HG02840 (cell line): Measurements from ENCODE around the gene IL3.

ENCODE experiments used
- ATAC-seq: cut with Tn5 transposase; IDR thresholded peaks from one replicate; pipeline ENCODE4 v1.9.1; 2021; ENCODE audit warnings: mild to moderate bottlenecking, moderate library complexity, moderate number of reproducible peaks; ENCODE audit not compliant: unreplicated experiment, low FRiP score

The IL3 gene

GRCh38 chr5:132070460-132071337 is 10.2 kb downstream of the IL3 start:
- ATAC-seq = no peak

- ATAC-seq = no peak
Measured at GRCh38 chr5:132071338-132071707, 10.9 kb downstream of the IL3 start.

- ATAC-seq = no peak
Measured at GRCh38 chr5:132072070-132072469, 11.6 kb downstream of the IL3 start.

DNA sequence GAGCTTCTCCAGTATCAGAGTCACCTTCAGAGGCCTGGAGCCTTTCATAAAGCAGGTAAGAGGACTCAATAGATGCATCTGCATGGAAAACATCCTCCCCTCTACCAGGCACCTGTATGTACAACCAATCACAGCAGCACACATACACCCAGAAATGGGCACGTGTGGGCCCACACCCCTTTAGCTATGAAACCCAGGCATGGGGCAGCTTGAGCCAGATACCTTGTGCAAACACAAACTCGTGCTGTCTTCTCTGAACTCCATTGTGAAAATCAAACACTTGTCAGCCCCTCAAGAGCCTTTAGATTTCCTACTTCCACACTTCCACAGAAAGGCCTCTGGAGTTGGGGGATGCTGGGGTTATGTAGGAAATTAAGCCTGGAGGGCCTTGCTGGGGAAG is 12.1 kb downstream of the IL3 start:
- no peak for ATAC-seq

- ATAC-seq = no peak
Measured at GRCh38 chr5:132073231-132074013, 13.0 kb downstream of the IL3 start, which contains the start of gene CSF2. CSF2 (plus strand) TSS chr5:132073789; CDS start chr5:132073824, 35 bp downstream.

GRCh38 chr5:132074091-132074771 is 13.8 kb downstream of the IL3 start:
- ATAC-seq = no peak

GRCh38 chr5:132074772-132075718 is 14.6 kb downstream of the IL3 start:
- no peak for ATAC-seq

GRCh38 chr5:132075719-132076077 is 15.2 kb downstream of the IL3 start:
- ATAC-seq = no peak

DNA sequence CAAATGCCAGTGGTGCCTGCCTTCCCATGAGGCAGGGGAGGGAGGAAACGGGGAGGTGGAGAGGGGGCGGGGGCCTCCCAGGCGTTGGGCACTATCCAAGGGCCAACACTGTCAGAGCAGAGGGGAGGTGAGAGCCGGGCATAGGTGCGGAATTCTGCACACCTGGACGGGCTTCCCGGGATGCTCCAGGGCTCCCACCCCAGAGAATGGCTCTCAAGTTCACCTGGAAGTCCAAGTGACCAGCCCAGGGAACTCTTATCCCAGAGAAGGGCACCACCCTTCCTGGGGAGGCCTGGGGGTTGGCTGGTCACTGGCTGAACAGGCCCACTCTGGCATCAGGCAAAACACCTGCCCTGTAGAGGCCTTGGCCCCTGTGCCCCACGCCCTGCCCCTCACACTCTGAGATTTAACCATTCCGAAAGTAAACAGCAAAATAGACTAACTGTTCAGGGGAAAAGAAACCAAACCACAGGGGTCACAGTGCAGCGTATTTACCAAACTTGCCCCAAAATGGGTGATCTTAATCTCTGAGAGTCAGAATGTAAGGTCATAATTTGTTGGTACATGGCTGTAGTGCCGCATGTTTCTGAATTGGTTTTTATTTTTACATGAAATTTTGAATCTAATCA is 15.9 kb downstream of the IL3 start:
- ATAC-seq = no peak

- no peak for ATAC-seq
Measured at GRCh38 chr5:132076983-132077382, 16.5 kb downstream of the IL3 start.

GRCh38 chr5:132079081-132079480 is 18.6 kb downstream of the IL3 start:
- ATAC-seq = no peak

- ATAC-seq = no peak
Measured at GRCh38 chr5:132079619-132080018, 19.2 kb downstream of the IL3 start.

GRCh38 chr5:132080595-132080994 is 20.1 kb downstream of the IL3 start:
- no peak for ATAC-seq

DNA sequence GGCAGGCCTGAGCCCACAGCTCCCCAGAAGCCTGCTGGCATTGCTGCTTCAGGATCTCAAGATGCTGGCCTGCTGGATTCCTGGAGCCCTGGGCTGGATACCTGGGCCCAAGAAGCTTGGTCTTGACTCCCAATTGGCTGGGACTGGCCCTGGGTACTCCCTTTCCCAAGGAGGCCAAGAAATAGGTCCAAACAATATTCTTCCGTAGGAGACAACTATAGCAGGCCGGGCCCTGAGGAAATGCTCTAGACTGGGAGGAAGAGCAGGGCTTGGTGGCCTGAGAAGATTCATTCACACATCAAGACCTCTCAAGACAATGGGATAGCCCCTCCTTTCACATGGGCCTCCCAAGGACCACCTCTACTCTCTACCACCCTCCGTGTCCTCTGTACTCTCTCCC is 21.0 kb downstream of the IL3 start:
- no peak for ATAC-seq

GRCh38 chr5:132082329-132083023 is 22.0 kb downstream of the IL3 start:
- ATAC-seq = no peak

GRCh38 chr5:132083071-132083678 is 22.7 kb downstream of the IL3 start:
- ATAC-seq = no peak

GRCh38 chr5:132085686-132086085 is 25.2 kb downstream of the IL3 start:
- no peak for ATAC-seq

DNA sequence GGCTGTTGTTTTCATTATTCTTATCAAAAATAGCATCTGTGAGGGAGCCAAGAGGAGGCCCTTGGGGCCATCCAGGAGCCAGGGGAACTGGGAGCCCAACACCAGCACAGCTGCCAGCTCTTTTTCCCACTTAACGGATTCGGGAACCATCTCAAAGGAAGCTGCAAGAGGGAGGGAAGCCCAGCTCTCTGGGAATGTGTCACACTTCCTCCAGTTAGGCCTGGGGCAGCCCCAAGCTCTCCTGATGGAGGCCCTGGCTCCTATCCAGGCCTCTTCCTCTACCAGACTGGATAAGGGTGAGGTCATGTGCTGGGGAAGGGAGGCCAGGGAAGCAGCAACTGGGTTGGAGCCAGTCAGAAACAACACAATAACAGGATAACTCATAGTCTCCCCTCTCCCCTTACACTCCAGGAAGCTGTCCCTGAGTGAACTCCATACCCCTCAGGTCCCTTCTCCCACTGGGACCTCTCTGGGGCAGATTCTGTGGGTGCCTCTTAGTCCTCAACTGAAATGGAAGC is 25.9 kb downstream of the IL3 start:
- ATAC-seq = no peak
